HEK293T (cell line): ENCODE results near the gene TLN1.

Experiments
- ARNT ChIP-seq: fragments of 450-650 bp; IDR thresholded peaks from 2 replicates; pipeline ENCODE4 v1.6.1; 2017; ENCODE audit warnings: mild to moderate bottlenecking
- BHLHE40 ChIP-seq: fragments of 450-650 bp; IDR thresholded peaks from 2 replicates; pipeline ENCODE4 v1.6.1; 2016; ENCODE audit warnings: mild to moderate bottlenecking, moderate library complexity, borderline replicate concordance
- ELF4 ChIP-seq: fragments of 450-650 bp; IDR thresholded peaks from 2 replicates; pipeline ENCODE4 v1.6.1; 2017; ENCODE audit warnings: antibody characterized with exemption
- FOXA1 ChIP-seq: fragments of 450-650 bp; IDR thresholded peaks from 2 replicates; pipeline ENCODE4 v1.6.1; 2016; ENCODE audit warnings: mild to moderate bottlenecking
- FOXK2 ChIP-seq: fragments of 450-650 bp; IDR thresholded peaks from 2 replicates; pipeline ENCODE4 v1.6.1; 2016; ENCODE audit warnings: mild to moderate bottlenecking
- FOXM1 ChIP-seq: fragments of 450-650 bp; IDR thresholded peaks from 2 replicates; pipeline ENCODE4 v1.6.1; 2017; ENCODE audit warnings: mild to moderate bottlenecking, borderline replicate concordance
- NFRKB ChIP-seq: fragments of 450-650 bp; IDR thresholded peaks from 2 replicates; pipeline ENCODE4 v1.6.1; 2016; ENCODE audit warnings: mild to moderate bottlenecking, moderate library complexity
- SP1 ChIP-seq: fragments of 450-650 bp; IDR thresholded peaks from 2 replicates; pipeline ENCODE4 v1.6.1; 2017
- SUZ12 ChIP-seq: fragments of 450-650 bp; IDR thresholded peaks from 2 replicates; pipeline ENCODE4 v1.6.1; 2016; ENCODE audit warnings: mild to moderate bottlenecking
- TARDBP ChIP-seq: fragments of 450-650 bp; IDR thresholded peaks from 2 replicates; pipeline ENCODE4 v1.6.1; 2016
- ZNF384 ChIP-seq: fragments of 450-650 bp; IDR thresholded peaks from 2 replicates; pipeline ENCODE4 v1.6.1; 2016
- TF ChIP-seq, protein P1 (sequence below): fragments of 450-650 bp; IDR thresholded peaks from 2 replicates; pipeline ENCODE4 v1.6.1; 2016

DNA sequence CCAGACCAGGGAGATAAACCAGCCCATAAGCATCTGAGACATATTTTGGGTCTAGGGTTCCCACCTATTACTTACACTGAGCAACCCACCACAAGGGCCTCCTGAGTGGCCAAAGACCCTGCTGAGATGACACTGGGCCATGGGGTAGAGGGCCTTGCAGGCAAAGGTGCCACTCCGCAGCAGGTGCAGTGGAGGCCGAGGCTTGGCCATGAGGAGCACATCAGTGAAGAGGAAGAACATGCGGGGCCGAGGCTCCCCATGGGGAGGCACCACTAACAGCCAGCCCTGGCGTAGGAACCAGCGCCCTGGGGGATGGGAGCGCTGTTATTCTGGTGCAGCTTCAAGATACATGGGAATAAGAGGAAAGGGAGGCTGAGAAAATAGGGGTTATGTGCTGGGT lies 69.6 kb downstream of the TLN1 start:
- TF ChIP-seq NFRKB, result no peak
- TF ChIP-seq, protein P1, sequence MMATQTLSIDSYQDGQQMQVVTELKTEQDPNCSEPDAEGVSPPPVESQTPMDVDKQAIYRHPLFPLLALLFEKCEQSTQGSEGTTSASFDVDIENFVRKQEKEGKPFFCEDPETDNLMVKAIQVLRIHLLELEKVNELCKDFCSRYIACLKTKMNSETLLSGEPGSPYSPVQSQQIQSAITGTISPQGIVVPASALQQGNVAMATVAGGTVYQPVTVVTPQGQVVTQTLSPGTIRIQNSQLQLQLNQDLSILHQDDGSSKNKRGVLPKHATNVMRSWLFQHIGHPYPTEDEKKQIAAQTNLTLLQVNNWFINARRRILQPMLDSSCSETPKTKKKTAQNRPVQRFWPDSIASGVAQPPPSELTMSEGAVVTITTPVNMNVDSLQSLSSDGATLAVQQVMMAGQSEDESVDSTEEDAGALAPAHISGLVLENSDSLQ, result no peak
- no peak for TF ChIP-seq SP1
- TF ChIP-seq ARNT, result no peak
- no peak for TF ChIP-seq FOXM1
- TF ChIP-seq ELF4, result no peak
- no peak for TF ChIP-seq BHLHE40
- no peak for TF ChIP-seq FOXK2
- no peak for TF ChIP-seq SUZ12
- no peak for TF ChIP-seq ZNF384
- TF ChIP-seq TARDBP, result no peak
- TF ChIP-seq FOXA1, result no peak
